RCC 7860 (cell line): ENCODE data around the gene DNAAF1.
"Not testable (repeated sequence)": the region's sequence is repeated elsewhere in the genome, so short reads cannot be mapped to it uniquely, and the experiment has no call there.

Source experiments
- DNase-seq: peaks from one replicate; pipeline ENCODE4 v3.0.0-alpha.2; 2015; ENCODE audit warnings: low spot score
- FAIRE-seq: peaks from 2 replicates; lab custom pipeline; 2012; peaks lifted over from hg19 to GRCh38; lab: Jason Lieb, UNC

The DNAAF1 gene

GRCh38 chr16:84182680-84183571 lies 37.8 kb downstream of the DNAAF1 start:
- DNase-seq (no peak), FAIRE-seq (no peak)

GRCh38 chr16:84183572-84183875 lies 38.4 kb downstream of the DNAAF1 start:
- no peak for FAIRE-seq
- DNase-seq = no peak

GRCh38 chr16:84183911-84184591 lies 38.9 kb downstream of the DNAAF1 start:
- DNase-seq (no peak), FAIRE-seq (no peak)

- DNase-seq (no peak), FAIRE-seq (no peak)
These were observed 39.7 kb downstream of the DNAAF1 start for GRCh38 chr16:84184775-84185174.

GRCh38 chr16:84186685-84187437 lies 41.8 kb downstream of the DNAAF1 start, which contains the start of gene TAF1C:
Gene TAF1C (minus strand): TSS chr16:84187057. CDS start chr16:84184988, 2,069 bp downstream.
- peak; percentile 75 for DNase-seq
- FAIRE-seq = peak; percentile 49

GRCh38 chr16:84190731-84191388 lies 45.8 kb downstream of the DNAAF1 start, which contains the start of gene ADAD2:
Gene ADAD2 (plus strand): TSS chr16:84191157. CDS start chr16:84191231, 74 bp downstream.
- DNase-seq = no peak

GRCh38 chr16:84191466-84191865 lies 46.4 kb downstream of the DNAAF1 start:
- FAIRE-seq (no peak), DNase-seq (no peak)

More at GRCh38 chr16:84190731-84191388, 45.8 kb downstream of the DNAAF1 start, which contains the start of gene ADAD2:
- no peak for FAIRE-seq

GRCh38 chr16:84193480-84193879 lies 48.4 kb downstream of the DNAAF1 start:
- no peak for DNase-seq
- FAIRE-seq = no peak

- FAIRE-seq = no peak
These were observed 48.9 kb downstream of the DNAAF1 start for GRCh38 chr16:84194018-84194417.

GRCh38 chr16:84194470-84195200 lies 49.5 kb downstream of the DNAAF1 start:
- no peak for FAIRE-seq
- DNase-seq = no peak

More at GRCh38 chr16:84194018-84194417, 48.9 kb downstream of the DNAAF1 start:
- DNase-seq = no peak

- DNase-seq (no peak), FAIRE-seq (no peak)
These were observed 50.3 kb downstream of the DNAAF1 start for GRCh38 chr16:84195201-84196093.

- DNase-seq (no peak), FAIRE-seq (no peak)
These were observed 51.0 kb downstream of the DNAAF1 start for GRCh38 chr16:84196101-84196500.

- no peak for FAIRE-seq
- DNase-seq = no peak
These were observed 51.8 kb downstream of the DNAAF1 start for GRCh38 chr16:84196727-84197394.

- DNase-seq = no peak
- FAIRE-seq = no peak
These were observed 52.5 kb downstream of the DNAAF1 start for GRCh38 chr16:84197466-84198128.

- DNase-seq = no peak
These were observed 53.3 kb downstream of the DNAAF1 start for GRCh38 chr16:84198401-84198800.

GRCh38 chr16:84199097-84199496 lies 54.0 kb downstream of the DNAAF1 start:
- DNase-seq (no peak), FAIRE-seq (no peak)

More at GRCh38 chr16:84198401-84198800, 53.3 kb downstream of the DNAAF1 start:
- no peak for FAIRE-seq

- FAIRE-seq (no peak), DNase-seq (no peak)
These were observed 54.8 kb downstream of the DNAAF1 start for GRCh38 chr16:84199861-84200260.

GRCh38 chr16:84204551-84204950 lies 59.4 kb downstream of the DNAAF1 start:
- not testable (repeated sequence) for DNase-seq, FAIRE-seq
